ENCODE measurements around the gene PPFIA4.

DNA sequence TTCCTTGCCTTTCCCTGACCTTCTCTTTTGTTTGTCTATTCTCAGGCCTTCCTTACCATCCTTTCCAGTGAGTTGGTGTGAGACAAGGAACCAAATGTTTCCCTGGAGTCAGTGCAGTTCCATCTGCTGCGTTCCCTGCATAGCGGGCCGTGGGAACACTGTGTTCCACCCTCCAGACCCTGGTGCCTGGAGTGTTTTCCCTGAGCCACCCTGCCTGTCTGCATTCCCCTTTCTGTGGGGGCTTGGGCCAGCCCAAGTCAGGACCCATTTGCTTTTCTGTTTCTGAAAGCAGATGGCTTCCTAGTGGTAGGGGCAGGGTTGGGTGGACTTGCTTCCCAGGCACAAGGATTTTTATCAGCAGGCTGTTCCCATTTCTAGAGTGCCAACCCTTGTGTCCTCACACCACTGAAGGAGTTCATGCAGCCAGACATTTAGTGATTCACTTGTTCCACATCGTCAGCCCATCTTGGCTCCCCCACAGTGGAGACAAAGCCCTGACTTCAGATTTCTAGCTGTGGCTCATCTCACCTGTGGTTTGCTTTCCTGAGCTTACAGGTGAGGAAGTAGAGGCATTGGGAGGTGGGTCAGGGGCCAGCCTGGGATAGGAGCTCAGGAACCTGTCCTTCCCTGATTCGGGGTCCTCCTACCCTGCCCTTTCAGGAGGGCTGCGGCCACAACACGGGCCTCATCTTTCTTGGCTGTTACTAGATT is 73.7 kb downstream of the PPFIA4 start:
- TF ChIP-seq CTCF (IDR thresholded peaks at IDR 0.05 in 8 of 11, conservative IDR thresholded peaks at IDR 0.05 in 3 of 11) (no peak), POLR2AphosphoS5 (IDR thresholded peaks at IDR 0.05) (no peak), POLR2A (IDR thresholded peaks at IDR 0.05) (no peak)

Data from spleen (tissue), 7 donors.